GM12878 (cell line): ENCODE results near the gene SEL1L2. TPM values are rescaled to one million over a fixed set of nuclear protein-coding genes. Genes with fewer than 3 reads are reported as not detected.

Experiments
- ATAC-seq: fragments of 200-7000 bp; cut with Tn5 transposase; 3 replicates; pipeline ENCODE4 v1.9.1; 2020; ENCODE audit warnings: mild to moderate bottlenecking, moderate library complexity
- BruUV-seq: library from RNA; stranded (reverse); fragments of 400-500 nt; replicated peaks from 2 replicates; lab custom pipeline; 2021; lab: Mats Ljungman, UMichigan
- CTCF ChIA-PET: fragments of 300-600 bp; sonication (Branson Sonifier 250); formaldehyde crosslinking; extraction: SDS; loops from one replicate; lab custom pipeline; 2021; ENCODE audit warnings: inconsistent platforms; lab: Yijun Ruan, JAX
- POLR2A ChIA-PET: fragments of 350-600 bp; formaldehyde crosslinking; extraction: SDS; loops from one replicate; lab custom pipeline; 2021; ENCODE audit warnings: inconsistent platforms; lab: Charles Lee
- RAD21 ChIA-PET: fragments of 300-600 bp; sonication (Branson Sonifier 250); formaldehyde crosslinking; loops from one replicate; lab custom pipeline; 2023; ENCODE audit warnings: antibody characterized with exemption; ENCODE audit not compliant: unreplicated experiment; lab: Charles Lee
- SMC1A ChIA-PET: fragments of 300-600 bp; sonication (Branson Sonifier 250); formaldehyde crosslinking; loops from one replicate; lab custom pipeline; 2023; ENCODE audit not compliant: unreplicated experiment, uncharacterized antibody; lab: Charles Lee
- DNase-seq: peaks from one replicate; pipeline ENCODE4 v3.0.0-alpha.2; 2011; ENCODE audit warnings: low read depth, low spot score
- FAIRE-seq: peaks from 3 replicates; lab custom pipeline; 2011; peaks lifted over from hg19 to GRCh38; lab: Jason Lieb, UNC
- H2AFZ ChIP-seq: 2 replicates; pipeline ENCODE4 v1.6.0; 2011; ENCODE audit warnings: low read depth, low read length, control low read depth; ENCODE audit not compliant: control insufficient read depth
- H3K27ac ChIP-seq: 2 replicates; pipeline ENCODE4 v1.5.1; 2011; ENCODE audit warnings: control low read depth; ENCODE audit not compliant: control insufficient read depth, insufficient read depth
- H3K27me3 ChIP-seq, 2 experiments: replicated peaks in 1 of 2; 2 replicates each; pipeline versions ENCODE4 v1.6.0 to v1.6.1; 2011; ENCODE audit warnings: low read length in 1 of 2; ENCODE audit not compliant: control insufficient read depth in 2 of 2, insufficient read depth in 2 of 2
- H3K36me3 ChIP-seq, 2 experiments: 2 replicates each; pipeline ENCODE4 v1.5.1; 2011; ENCODE audit warnings: low read length in 1 of 2; ENCODE audit not compliant: control insufficient read depth in 2 of 2, insufficient read depth in 2 of 2
- H3K4me1 ChIP-seq: 2 replicates; pipeline ENCODE4 v1.6.1; 2011; ENCODE audit warnings: mild to moderate bottlenecking, low read length, moderate library complexity, mixed read lengths; ENCODE audit not compliant: control insufficient read depth, insufficient read depth
- H3K4me2 ChIP-seq: 2 replicates; pipeline ENCODE4 v1.6.0; 2011; ENCODE audit warnings: control low read depth; ENCODE audit not compliant: control insufficient read depth, insufficient read depth
- H3K4me3 ChIP-seq: fragments of 200-600 bp; sonication (generic); 2 replicates; pipeline ENCODE4 v1.5.1; 2016
- H3K79me2 ChIP-seq: 2 replicates; pipeline ENCODE4 v1.6.0; 2011; ENCODE audit warnings: low read length; ENCODE audit not compliant: control insufficient read depth, insufficient read depth
- H3K9ac ChIP-seq: 2 replicates; pipeline ENCODE4 v1.8.0; 2011; ENCODE audit warnings: low read length, control low read depth, mixed read lengths; ENCODE audit not compliant: control insufficient read depth, insufficient read depth
- H3K9me3 ChIP-seq: replicated peaks from 3 replicates; pipeline ENCODE4 v1.5.1; 2011; ENCODE audit warnings: mild to moderate bottlenecking, low read length; ENCODE audit not compliant: control insufficient read depth, insufficient read depth
- H4K20me1 ChIP-seq: 2 replicates; pipeline ENCODE4 v1.6.0; 2011; ENCODE audit not compliant: control insufficient read depth, insufficient read depth
- BACH1 ChIP-seq: fragments of 450-650 bp; IDR thresholded peaks from 2 replicates; pipeline ENCODE4 v1.6.1; 2017; ENCODE audit warnings: mild to moderate bottlenecking, borderline replicate concordance
- BCL3 ChIP-seq: IDR thresholded peaks from 2 replicates; pipeline ENCODE4 v1.6.1; 2011; ENCODE audit warnings: borderline replicate concordance, low read depth, mild to moderate bottlenecking, moderate library complexity, low read length; ENCODE audit not compliant: insufficient read depth, poor library complexity, severe bottlenecking
- ESRRA ChIP-seq: IDR thresholded peaks from 2 replicates; pipeline ENCODE4 v1.6.1; 2012; ENCODE audit warnings: mild to moderate bottlenecking, low read length, improper control_type of control experiment
- JUNB ChIP-seq: IDR thresholded peaks from 2 replicates; pipeline ENCODE4 v1.6.1; 2016; ENCODE audit warnings: antibody characterized with exemption, mild to moderate bottlenecking
- MYC ChIP-seq: IDR thresholded peaks from 2 replicates; pipeline ENCODE4 v1.6.1; 2011; ENCODE audit warnings: mild to moderate bottlenecking, low read length, moderate library complexity, inconsistent platforms; ENCODE audit not compliant: insufficient read depth, insufficient replicate concordance, insufficient read length, severe bottlenecking
- NFYB ChIP-seq: IDR thresholded peaks from 2 replicates; pipeline ENCODE4 v1.6.1; 2011; ENCODE audit warnings: low read depth, mild to moderate bottlenecking, low read length, improper control_type of control experiment, moderate library complexity; ENCODE audit not compliant: insufficient read depth
- NRF1 ChIP-seq: conservative IDR thresholded peaks from 2 replicates; pipeline ENCODE4 v1.6.1; 2011; ENCODE audit warnings: mild to moderate bottlenecking, low read depth, low read length, improper control_type of control experiment
- PAX5 ChIP-seq: IDR thresholded peaks from 2 replicates; pipeline ENCODE4 v1.6.1; 2011; ENCODE audit warnings: low read depth, low read length, borderline replicate concordance
- SKIL ChIP-seq: fragments of 450-650 bp; IDR thresholded peaks from 2 replicates; pipeline ENCODE4 v1.6.1; 2017; ENCODE audit warnings: mild to moderate bottlenecking, low read depth, inconsistent platforms; ENCODE audit not compliant: poor library complexity, severe bottlenecking
- TARDBP ChIP-seq: IDR thresholded peaks from 2 replicates; pipeline ENCODE4 v1.6.1; 2016; ENCODE audit warnings: borderline replicate concordance
- WGBS: methylation state at CpG from one replicate; pipeline ENCODE4 v1.1.6; 2016; ENCODE audit warnings: low lambda C conversion rate; ENCODE audit not compliant: insufficient replicate concordance, insufficient coverage; ENCODE audit errors: missing lambda C conversion rate; 5-methylcytosine and 5-hydroxymethylcytosine counted together
- in situ Hi-C: fragments of 300-500 bp; cut with MboI; formaldehyde crosslinking; loops from 9 replicates; pipeline ENCODE4 v1.14.3; 2018; ENCODE audit warnings: mixed read lengths
- intact Hi-C: fragments of 100-400 bp; cut with micrococcal nuclease; formaldehyde crosslinking; loops from one replicate; pipeline ENCODE4 v1.14.2; 2022; ENCODE audit not compliant: unreplicated experiment
- polyA plus RNA-seq, 11 experiments: library from polyadenylated mRNA; depleted of rRNA in 4 of 11; unstranded in 6 of 11; stranded (reverse) in 5 of 11; fragments of >200 nt; fragmentation: Nextera tagmentation in 4 of 11; fragmentation: Illumina TruSeq in 1 of 11; extraction: Ambion mirVana in 4 of 11; extraction: Trizol in 1 of 11; gene quantifications; 1 replicate in 1 of 11; 2 replicates in 10 of 11; pipeline versions ENCODE4 v1.2.1 to v1.2.3, GENCODE V29; 2011 to 2016; ENCODE audit warnings: inconsistent platforms in 2 of 11, missing spikeins in 2 of 11, low read depth in 1 of 11
- total RNA-seq, 4 experiments: library from RNA; depleted of rRNA in 3 of 4; stranded (reverse); fragments of >200 nt in 3 of 4; fragmentation: Illumina TruSeq in 1 of 4; extraction: Trizol in 1 of 4; gene quantifications; 2 replicates each; pipeline versions ENCODE4 v1.2.1 to v1.2.3, GENCODE V29; 2013 to 2021
- TF ChIP-seq, protein P1 (sequence below): fragments of 450-650 bp; IDR thresholded peaks from 2 replicates; pipeline ENCODE4 v1.6.1; 2017; ENCODE audit warnings: mild to moderate bottlenecking

The SEL1L2 gene
- total and polyA plus RNA-seq, 10 of the 15 experiments (the other 5 are each of a cell fraction or from before 2014, with no cell fraction given), result not detected

DNA sequence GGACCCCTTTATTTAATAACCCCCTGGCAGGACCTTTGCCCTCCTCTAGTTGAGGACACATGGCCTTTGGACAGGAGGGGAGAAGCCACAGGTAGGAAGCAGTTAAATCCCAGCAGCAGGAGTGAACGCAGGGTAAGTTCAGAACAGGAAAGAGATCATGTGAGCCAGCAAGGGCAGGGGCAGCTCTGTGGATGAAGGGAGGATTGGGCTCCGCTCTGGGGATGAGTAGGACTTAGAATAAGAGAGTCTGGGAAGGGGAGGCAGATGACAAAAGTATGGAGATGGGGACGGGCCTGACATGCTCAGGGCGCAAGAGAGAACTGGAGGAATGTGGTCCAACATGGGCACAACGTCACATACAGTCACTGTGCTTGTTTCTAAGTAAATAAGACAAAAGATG is 116.6 kb downstream of the SEL1L2 start:
- DNase-seq, result no peak
- ChIA-PET SMC1A (no interaction called here), CTCF (no interaction called here), RAD21 (no interaction called here), POLR2A (no interaction called here)
- Histone ChIP-seq H3K27me3 (no peaks in the 10 kb centered on the region), H3K79me2 (no peaks in the 10 kb centered on the region), H3K9me3 (no peaks in the 10 kb centered on the region), H3K4me1 (no peaks in the 10 kb centered on the region), H2AFZ (no peak overlapping the region), H3K9ac (no peak overlapping the region), H3K36me3 (no peaks in the 10 kb centered on the region), H4K20me1 (no peaks in the 10 kb centered on the region), H3K27ac (no peak overlapping the region), H3K4me3 (no peak overlapping the region), H3K4me2 (no peak overlapping the region)
- in situ Hi-C loops (no loop called here), intact Hi-C loops (no loop called here)
- no peak for FAIRE-seq
- no peak for TF ChIP-seq NFYB
- TF ChIP-seq, protein P1, sequence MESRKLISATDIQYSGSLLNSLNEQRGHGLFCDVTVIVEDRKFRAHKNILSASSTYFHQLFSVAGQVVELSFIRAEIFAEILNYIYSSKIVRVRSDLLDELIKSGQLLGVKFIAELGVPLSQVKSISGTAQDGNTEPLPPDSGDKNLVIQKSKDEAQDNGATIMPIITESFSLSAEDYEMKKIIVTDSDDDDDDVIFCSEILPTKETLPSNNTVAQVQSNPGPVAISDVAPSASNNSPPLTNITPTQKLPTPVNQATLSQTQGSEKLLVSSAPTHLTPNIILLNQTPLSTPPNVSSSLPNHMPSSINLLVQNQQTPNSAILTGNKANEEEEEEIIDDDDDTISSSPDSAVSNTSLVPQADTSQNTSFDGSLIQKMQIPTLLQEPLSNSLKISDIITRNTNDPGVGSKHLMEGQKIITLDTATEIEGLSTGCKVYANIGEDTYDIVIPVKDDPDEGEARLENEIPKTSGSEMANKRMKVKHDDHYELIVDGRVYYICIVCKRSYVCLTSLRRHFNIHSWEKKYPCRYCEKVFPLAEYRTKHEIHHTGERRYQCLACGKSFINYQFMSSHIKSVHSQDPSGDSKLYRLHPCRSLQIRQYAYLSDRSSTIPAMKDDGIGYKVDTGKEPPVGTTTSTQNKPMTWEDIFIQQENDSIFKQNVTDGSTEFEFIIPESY, result no peak
- TF ChIP-seq PAX5, result no peak
- no peak for TF ChIP-seq TARDBP
- no peak for TF ChIP-seq NRF1
- TF ChIP-seq SKIL, result no peak
- no peak for TF ChIP-seq BCL3
- no peak for TF ChIP-seq BACH1
- no peak for TF ChIP-seq MYC
- no peak for TF ChIP-seq JUNB
- TF ChIP-seq ESRRA, result no peak
- no peak for ATAC-seq
- 20% methylated on average over 5 of the region's 5 CpGs for WGBS
- no TSS peak for BruUV-seq
